ENCODE measurements around the gene HRK.

- TF ChIP-seq CTCF (conservative IDR thresholded peaks at IDR 0.05) (no peak), ZFX (IDR thresholded peaks at IDR 0.05) (no peak)
Measured at GRCh38 chr12:116922194-116922897, 41.1 kb upstream of the HRK start.

Data from C4-2B (cell line).